Measurements from ENCODE around the gene CCDC116.

CCDC116 gene

GRCh38 chr22:21682385-21683175 is 50.0 kb downstream of the CCDC116 start:
- no peak for DNase-seq

GRCh38 chr22:21683401-21683811 is 50.8 kb downstream of the CCDC116 start:
- no peak for DNase-seq

- no peak for DNase-seq
Observed at GRCh38 chr22:21684492-21685163, 52.1 kb downstream of the CCDC116 start.

- DNase-seq, result no peak
Observed at GRCh38 chr22:21685164-21685513, 52.6 kb downstream of the CCDC116 start.

GRCh38 chr22:21686193-21686608 is 53.6 kb downstream of the CCDC116 start:
- no peak for DNase-seq
